HCT116 (cell line): ENCODE data around the gene PTPN13.

Source experiments
- POLR2A ChIP-seq: IDR thresholded peaks from 2 replicates; pipeline ENCODE4 v1.7.0; 2011; ENCODE audit warnings: borderline replicate concordance; ENCODE audit not compliant: insufficient read depth, insufficient read length; ENCODE audit errors: extremely low read depth
- REST ChIP-seq: IDR thresholded peaks from 2 replicates; pipeline ENCODE4 v1.6.1; 2012; ENCODE audit warnings: low read depth
- TF ChIP-seq, protein P1 (sequence below): IDR thresholded peaks from 2 replicates; pipeline ENCODE4 v1.6.1; 2012
- TF ChIP-seq, protein P2 (sequence below), 3 experiments: fragments of 200-600 bp in 1 of 3; sonication (generic) in 1 of 3; IDR thresholded peaks in 2 of 3; conservative IDR thresholded peaks in 1 of 3; 2 replicates each; pipeline ENCODE4 v1.5.1; 2012 to 2017; ENCODE audit warnings: low read depth in 2 of 3, low read length in 2 of 3, antibody characterized with exemption in 1 of 3, borderline replicate concordance in 1 of 3, control low read depth in 1 of 3, mild to moderate bottlenecking in 1 of 3, mixed read lengths in 1 of 3, mixed run types in 1 of 3, moderate library complexity in 1 of 3; ENCODE audit not compliant: insufficient read depth in 1 of 3

DNA sequence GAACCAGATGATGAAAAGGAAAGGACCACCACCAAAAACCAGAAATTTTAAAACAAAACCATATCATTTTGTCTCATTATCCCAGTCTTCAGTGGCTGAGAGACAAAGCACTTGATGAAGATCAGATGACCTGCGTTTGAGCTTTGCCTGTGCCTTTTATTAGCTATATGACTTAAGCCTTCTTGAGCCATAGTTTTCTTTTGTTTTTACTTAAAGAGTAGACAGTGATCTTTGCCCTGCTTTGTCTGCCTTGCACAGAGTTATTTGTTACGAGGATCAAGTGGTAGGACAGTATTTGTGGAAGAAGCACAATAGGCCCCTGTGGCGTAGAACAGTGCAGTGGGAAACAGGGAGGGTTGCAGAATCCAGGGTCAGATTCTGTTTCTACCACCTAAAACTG, 165.2 kb downstream of the PTPN13 start:
- TF ChIP-seq, protein P1, sequence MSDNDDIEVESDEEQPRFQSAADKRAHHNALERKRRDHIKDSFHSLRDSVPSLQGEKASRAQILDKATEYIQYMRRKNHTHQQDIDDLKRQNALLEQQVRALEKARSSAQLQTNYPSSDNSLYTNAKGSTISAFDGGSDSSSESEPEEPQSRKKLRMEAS: no peak
- TF ChIP-seq, protein P2, sequence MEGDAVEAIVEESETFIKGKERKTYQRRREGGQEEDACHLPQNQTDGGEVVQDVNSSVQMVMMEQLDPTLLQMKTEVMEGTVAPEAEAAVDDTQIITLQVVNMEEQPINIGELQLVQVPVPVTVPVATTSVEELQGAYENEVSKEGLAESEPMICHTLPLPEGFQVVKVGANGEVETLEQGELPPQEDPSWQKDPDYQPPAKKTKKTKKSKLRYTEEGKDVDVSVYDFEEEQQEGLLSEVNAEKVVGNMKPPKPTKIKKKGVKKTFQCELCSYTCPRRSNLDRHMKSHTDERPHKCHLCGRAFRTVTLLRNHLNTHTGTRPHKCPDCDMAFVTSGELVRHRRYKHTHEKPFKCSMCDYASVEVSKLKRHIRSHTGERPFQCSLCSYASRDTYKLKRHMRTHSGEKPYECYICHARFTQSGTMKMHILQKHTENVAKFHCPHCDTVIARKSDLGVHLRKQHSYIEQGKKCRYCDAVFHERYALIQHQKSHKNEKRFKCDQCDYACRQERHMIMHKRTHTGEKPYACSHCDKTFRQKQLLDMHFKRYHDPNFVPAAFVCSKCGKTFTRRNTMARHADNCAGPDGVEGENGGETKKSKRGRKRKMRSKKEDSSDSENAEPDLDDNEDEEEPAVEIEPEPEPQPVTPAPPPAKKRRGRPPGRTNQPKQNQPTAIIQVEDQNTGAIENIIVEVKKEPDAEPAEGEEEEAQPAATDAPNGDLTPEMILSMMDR (IDR thresholded peaks at IDR 0.05 in 2 of 3, conservative IDR thresholded peaks at IDR 0.05 in 1 of 3; ENCODE audit: borderline replicate concordance in 1 of 3, insufficient read depth in 1 of 3, low read depth in 2 of 3, low read length in 2 of 3): no peak
- no peak for TF ChIP-seq REST
- TF ChIP-seq POLR2A: no peak
